HG02571 (cell line): ENCODE results near the gene PKP2.

Source experiments
- ATAC-seq: cut with Tn5 transposase; IDR thresholded peaks from one replicate; pipeline ENCODE4 v1.9.1; 2021; ENCODE audit warnings: mild to moderate bottlenecking, moderate library complexity; ENCODE audit not compliant: unreplicated experiment

PKP2 gene

DNA sequence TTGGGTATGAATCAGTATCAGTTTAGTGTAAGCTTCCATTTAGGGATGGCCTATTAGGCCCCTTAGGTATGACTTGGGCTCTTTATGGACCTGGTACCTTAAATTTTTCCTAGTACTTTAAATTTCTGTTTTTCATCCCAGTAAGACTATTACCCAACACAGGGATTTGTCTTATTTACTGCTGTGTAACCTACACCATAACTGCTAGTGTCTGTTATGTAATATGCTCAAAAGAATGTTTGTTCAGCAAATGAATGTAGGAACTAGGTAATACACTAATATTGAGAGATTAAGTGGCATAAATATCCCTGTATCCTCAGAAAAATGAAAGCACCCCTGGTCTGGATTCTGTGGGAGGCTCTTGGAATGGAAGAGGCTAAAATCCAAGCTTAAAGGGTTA, 77.2 kb downstream of the PKP2 start:
- ATAC-seq, result no peak

DNA sequence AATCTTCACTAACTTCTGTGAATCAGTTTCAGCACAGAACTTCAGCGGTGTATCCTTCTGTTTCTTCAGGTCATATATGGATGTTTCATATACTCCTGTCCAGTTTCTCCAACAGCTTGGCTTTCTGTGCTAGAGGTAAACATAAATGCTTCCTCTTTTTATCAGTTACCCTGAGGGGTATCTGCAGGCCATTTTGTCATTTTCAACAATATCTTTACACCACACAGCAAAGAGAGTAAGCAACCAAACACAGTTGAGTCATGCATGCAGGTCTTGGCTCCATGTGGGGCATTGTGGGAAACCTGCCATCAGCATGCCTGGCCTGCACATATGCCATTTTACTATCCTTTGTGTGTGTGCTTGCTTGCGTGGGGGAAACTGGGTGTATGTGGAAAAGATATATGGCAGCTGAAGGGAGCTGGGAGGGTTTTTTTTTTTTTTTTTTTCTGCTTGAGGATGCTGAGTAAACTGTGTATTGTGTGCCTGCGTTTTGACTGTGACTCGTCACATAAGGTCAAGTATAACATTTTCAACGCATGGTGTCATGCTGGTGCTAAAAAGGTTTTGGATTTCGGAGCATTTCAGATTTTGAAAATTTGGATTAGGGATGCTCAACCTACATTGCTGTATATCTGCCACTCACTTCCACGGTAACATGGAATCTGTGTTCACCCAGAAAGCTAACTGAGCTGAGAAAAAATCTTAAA, 84.7 kb downstream of the PKP2 start:
- no peak for ATAC-seq

DNA sequence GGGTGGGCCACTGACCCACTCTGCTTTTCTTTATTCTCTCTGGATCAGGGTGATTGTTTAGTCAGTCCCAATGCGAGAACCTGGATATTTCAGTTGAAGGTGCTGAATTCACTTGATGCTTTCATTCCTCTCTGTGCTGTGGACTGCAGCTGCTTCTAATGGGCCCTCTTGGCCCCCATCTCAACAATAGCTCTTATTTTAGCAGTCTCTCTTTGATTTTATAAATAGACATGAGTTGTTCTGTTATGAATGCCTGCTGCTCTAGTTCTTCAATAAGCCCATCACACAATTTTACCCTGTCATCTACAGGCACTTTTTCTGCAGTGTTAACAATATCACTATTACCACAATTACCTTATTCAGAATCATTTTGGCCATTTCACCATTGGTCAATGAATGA, 86.7 kb downstream of the PKP2 start:
- no peak for ATAC-seq

DNA sequence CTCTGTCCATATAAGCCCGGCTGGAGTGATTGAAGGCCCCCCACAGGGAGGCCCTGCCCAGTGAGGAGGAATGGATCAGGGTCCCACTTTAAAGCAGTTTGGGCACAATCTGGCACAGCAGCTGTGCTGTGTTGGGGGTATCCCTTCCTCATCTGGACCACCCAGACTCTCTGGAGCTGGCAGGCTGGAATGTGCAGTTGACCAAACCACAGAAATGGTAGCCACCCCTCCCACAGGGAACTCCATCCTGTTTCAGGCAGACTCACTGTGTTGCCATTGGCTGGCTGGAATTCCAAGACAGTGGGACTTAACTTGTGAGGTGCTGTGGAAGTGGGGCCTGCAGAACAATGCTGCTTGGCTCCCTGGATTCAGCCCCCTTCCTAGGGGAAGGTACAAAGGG, 87.4 kb downstream of the PKP2 start:
- no peak for ATAC-seq

DNA sequence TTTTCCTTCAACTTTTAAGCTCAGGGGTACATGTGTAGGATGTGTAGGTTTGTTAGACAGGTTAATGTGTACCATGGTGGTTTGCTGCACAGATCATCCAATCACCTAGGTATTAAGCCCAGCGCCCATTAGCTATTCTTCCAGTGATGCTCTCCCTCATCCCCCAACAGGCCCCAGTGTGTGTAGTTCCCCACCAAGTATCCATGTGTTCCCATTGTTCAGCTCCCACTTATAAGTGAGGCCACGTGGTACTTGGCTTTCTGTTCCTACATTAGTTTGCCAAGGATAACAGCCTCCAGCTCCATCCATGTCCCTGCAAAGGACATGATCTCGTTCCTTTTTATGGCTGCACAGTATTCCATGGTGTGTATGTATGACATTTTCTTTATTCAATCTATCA, 92.3 kb downstream of the PKP2 start:
- no peak for ATAC-seq

DNA sequence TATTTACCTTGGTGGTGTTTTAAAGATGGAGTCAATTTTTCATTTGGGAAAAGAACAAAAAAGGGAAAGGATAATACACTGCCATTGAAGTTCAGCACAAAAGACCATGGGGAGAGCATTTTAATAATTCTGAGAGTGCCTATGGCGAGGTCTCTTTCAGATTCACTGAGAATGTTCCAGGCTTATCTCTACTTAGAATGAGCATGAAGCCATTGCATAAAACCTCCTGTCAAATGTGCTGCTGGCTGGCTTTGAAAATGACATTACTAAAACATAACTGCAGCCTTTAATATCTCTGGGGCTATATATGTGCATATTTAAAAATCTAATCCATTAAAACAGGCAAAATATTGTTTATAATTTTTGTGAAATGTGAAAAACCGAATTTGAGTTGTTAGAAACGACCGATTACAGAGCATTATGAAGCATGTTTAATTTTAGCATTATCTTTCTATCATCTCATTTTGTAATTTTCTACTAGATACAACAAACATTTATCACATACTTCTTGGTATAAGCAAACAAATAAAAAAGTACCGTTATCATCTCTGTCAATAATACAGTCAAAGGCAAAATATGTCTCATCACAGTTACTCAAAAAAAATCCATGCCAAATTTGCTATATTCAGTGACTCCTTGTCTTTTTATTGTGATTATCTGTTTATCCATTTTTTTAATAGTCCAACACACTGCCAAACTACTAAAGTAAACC, 95.2 kb downstream of the PKP2 start:
- ATAC-seq, result no peak

DNA sequence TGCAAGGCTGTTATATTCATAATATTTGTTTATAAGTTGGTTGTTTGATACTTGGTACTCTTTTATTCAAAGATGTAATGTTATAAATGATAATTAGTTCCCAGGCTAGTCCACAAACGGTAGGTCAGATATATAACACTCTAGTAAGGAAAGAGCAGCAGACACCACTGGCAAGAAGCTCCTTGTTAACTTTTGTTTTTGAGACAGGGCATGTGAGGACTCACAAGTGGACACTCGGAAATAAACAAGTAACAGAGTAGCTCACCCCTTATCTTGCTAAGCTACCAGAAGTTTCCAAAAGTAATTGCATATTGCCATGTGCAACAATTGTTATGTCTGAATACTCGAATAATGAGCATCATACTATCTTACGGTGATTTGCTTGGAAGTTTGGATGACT, 102.3 kb downstream of the PKP2 start:
- no peak for ATAC-seq

DNA sequence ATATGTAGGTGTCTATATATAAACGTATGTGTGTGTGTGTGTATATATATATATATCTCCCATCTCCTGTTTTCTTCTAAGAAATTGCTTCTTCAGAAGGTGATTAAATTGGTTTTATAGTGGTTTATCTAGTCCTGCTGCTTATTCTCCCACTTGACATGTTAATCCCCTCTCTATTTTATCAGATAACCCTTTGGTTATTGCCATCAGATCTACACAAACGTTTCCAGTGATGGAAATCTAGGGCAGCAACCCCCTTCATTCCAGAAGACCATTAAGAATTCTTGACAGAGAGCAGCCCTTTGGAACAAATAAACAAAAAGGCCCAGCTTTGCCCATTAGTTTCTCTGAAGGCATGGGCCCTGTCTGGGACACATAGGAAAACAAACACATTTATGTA, 106.7 kb downstream of the PKP2 start:
- no peak for ATAC-seq

DNA sequence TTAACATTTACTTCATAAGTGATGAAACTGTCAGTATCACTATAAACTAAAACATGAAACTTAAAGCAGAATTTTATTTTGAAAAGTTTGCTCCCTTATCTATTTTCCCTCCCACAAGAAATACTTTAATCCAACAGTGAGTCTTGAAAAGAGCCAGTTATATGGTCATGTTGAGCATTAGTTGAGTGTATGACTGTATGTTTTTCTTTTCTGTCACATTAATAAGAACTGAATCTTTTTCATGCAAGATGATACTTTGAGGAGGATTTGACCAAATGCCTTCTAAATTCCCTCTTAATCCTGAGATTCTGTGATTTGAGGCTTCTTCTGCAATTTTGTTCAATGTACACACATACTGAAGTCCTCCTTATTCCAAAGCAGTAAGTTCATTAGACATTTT, 107.1 kb downstream of the PKP2 start:
- no peak for ATAC-seq

DNA sequence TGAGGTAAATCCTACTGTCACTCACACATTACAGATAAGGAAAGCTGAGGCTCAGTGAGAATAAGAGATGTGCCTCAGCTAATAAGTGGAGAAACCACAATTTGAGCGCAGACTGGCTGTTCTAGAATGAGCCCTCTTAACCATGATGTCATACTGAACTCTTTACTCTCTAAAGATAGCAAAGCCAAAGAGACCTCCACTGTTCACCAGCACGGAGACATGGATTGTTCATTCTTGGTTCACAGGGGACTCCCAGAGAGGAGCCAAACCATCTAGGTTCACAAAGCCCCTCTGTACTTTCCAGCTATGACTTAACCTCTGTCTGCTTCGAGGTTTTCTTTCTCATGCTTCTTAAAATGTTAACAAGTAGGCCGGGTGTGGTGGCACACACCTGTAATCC, 108.2 kb downstream of the PKP2 start:
- no peak for ATAC-seq

DNA sequence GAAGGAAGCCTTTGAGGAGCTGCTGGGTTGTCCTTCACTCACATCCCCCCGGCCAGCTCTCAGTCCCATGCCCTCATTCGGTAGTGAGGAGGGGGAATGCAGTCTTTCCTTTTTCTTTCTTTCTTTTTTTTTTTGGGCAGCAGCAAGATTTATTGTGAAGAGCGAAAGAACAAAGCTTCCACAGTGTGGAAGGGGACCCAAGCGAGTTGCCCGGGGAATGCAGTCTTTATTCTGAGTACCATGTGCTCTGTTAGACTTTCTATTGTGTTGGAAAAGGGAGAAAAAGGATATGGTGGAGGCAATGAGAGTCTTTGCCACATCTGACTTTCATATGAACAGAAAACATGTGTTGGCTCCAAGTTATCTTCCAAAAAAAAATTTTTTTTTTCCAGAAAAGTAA, 111.0 kb downstream of the PKP2 start:
- no peak for ATAC-seq

DNA sequence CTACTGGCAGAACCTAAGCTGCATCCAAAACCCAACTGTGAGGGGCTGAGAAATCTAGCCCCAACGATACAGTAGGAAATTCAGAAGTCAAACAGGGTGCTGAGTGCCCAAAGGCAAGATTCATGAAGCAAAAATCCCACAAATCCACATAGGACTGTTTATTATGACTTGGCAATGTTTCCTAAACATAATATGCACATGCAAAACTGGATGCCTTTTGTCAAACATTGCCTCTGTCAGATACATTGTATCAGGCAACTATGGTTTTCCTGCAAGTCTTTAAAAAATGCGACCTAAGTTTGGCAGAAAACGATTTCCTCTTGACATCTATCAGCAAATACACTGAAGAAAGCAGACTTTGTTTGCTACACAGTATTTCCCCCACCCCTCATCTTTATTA, 113.5 kb downstream of the PKP2 start:
- no peak for ATAC-seq

DNA sequence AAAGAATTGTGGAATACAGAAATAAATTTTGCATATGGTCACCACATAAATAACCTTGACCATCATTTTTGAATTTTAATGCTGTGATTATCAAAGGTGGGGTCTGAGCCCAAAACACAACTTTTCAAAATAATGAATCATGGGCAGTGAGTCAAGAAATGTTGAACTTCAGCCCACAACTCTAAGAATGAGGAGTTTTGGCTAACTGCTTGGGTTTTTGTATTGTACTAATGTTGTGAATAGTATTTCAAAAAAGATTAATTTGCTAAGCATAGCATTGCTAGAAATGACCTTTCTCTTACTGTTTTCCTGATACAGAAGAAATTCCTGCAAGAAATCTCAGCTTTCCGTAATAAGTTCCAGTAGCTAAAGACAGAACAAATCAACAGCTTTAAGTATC, 116.5 kb downstream of the PKP2 start:
- ATAC-seq, result no peak

DNA sequence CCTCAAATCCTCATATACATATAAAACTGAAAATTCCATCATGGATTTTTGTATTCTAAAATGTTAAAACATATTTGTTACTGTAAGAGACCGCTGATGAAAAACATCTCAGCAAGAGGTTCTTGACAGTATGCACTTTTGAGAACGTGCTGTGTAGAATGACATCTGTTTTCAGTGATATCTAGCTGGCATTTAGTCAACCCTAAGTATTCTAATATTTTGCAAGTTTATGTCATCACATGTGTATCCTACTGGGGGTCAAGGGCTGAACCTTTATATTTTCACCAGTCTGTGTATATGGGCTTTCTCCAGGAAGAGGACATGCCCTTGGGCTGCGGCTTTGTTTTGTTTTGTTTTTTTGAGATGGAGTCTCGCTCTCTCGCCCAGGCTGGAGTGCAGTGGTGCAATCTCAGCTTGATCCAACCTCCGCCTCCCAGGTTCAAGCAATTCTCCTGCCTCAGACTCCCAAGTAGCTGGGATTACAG, 118.8 kb downstream of the PKP2 start:
- no peak for ATAC-seq

DNA sequence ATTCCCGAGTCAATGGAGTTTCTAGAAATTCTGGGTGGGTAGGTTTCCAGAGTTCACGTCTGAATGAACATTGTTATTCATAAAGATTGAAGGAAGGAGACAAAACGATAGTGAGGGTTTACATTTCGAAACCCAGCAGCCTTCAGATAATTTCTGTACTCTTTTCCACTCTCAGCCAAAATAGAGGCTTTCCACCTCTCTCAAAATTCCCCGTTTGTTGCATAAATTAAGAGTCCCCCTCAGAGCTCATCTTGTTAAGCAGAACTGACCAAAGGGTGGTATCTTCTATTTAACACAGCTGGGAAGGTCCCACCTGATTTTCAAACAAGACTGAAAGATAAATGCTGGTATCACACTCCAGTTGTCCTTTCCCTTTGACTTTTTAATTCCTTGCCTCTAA, 119.4 kb downstream of the PKP2 start:
- no peak for ATAC-seq

DNA sequence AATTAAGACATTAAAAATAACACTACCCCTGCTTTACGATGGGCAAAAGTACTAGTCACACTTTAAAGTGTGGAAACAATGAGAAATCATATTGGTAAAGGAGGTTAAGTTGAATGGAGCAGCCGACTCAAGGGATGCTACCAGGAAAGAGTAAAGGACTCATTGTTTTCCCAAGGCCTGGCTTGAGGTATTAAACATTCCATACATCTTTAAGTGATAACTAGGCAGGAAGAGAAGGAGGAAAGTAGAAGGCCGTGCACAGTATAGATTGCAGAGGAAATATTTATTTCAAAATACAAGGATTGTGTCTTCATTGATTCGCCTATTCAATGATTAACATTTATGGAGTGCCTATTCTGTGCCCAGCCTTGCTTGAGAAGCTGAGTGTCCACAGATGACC, 120.3 kb downstream of the PKP2 start:
- no peak for ATAC-seq

DNA sequence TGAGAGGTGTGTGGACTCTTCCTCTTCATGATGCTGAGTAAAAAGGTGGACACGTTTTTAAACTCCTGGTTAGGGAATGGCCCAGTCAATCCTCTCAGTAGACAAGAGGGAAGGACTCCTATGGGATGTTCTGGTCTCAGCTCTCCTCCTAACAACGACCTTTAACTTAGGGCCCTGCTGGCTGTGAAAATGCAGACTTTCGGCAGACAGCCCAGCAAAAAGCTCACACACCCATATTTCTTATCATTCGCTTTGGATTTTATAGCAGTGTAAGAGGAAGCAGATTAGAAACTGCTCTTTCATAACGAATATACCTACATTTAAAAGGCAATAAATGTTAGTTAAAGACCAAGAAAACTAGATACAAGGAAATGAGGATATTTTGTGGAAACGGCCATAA, 122.9 kb downstream of the PKP2 start:
- no peak for ATAC-seq

DNA sequence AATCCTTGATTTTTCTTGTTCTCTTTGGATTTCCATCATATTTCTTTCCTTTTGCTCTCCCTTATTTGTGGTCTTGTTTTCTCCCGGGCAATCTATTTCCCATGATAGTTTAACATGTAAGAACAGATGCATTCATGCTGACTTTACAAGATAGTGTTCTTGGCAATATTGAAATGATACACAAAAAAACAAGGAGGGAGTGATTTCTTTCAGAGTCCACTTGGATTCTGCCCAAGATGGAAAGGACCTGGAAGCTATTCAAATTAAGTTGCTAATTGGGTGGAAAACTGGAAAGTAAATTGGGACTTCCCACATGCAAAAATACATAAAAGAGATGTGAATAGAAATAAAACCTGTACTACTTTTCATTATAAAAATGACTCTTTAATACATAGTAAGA, 126.4 kb downstream of the PKP2 start:
- no peak for ATAC-seq

DNA sequence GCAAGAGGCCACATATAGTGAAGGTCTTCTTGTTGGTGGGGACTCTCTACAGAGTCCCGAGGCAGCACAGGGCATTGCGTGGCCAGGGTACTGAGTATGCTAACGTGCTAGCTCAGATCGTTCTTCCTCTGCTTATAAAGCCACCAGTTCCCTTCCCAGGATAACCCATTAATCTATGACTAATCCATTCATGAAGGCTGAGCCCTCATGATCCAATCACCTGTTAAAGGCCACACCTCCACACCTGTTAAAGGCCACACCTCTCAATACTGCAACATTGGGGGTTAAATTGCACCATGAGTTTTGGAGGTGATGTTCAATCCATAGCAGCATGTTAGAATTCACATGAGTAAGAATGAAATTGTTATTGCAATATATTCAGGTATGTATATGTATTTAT, 128.1 kb downstream of the PKP2 start:
- ATAC-seq, result no peak

DNA sequence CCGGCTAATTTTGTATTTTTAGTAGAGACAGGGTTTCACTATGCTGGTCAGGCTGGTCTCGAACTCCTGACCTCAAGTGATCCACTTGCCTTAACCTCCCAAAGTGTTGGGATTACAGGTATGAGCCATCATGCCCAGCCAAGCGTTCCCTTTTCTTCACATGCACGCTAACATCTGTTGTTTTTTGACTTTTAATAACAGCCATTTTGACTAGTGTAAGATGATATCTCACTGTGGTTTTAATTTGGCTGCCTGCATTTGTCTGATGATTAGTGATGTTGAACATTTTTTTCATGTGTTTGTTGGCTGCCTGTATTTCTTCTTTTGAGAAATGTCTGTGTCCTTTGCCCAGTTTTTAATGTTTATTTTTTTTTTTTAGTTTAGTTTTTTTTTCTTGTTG, 130.7 kb downstream of the PKP2 start:
- ATAC-seq, result no peak

DNA sequence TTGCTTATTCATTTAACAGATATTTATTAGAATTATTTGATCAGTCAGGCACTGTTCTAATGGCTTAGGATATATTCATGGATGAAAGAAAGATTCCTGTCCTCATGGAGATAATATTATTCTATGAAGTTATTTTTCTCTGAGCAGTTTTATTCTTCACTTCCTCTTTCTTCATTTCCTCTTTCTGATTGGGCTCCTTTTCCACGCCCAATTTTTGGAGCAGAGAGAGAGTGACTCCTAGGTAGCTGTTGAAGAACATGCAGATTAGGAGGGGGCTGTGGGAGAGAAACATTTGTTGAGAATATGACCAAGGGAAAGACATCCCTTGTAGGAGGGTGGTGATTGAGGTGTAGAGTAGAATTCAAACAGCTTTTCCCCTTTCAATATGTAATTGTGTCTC, 134.9 kb downstream of the PKP2 start:
- ATAC-seq, result no peak

DNA sequence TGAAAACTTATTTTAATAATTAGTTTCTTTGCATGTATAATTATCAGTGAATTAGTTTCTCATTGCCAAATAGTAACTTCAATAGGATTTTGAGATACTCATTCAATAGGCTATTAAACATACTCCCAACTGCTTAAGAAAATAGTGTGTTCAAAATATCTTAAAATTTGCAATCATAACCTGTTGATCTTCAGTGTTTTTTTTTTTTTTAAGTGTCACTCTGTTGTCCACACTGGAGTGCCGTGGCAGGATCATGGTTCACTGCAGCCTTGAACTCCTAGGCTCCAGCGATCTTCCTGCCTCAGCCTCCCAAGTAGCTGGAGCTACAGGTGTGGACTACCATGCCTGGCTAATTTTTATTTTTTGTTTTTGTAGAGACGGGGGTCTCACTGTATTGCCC, 139.4 kb downstream of the PKP2 start:
- ATAC-seq, result no peak
